Spleen (tissue), 7 donors: ENCODE results near the gene ADAMTSL3.

ENCODE experiments used
- CTCF ChIP-seq, 11 experiments: fragments of 200-600 bp in 7 of 11; fragments of 450-650 bp in 4 of 11; sonication (generic) in 4 of 11; IDR thresholded peaks in 8 of 11; conservative IDR thresholded peaks in 3 of 11; 1 replicate in 7 of 11; 2 replicates in 4 of 11; pipeline versions ENCODE4 v1.4.0 to v1.8.0; 2016 to 2021; ENCODE audit warnings: antibody characterized with exemption in 11 of 11, inconsistent platforms in 4 of 11, mild to moderate bottlenecking in 1 of 11
- POLR2A ChIP-seq, 3 donors: fragments of 450-650 bp; IDR thresholded peaks; one replicate each; pipeline ENCODE4 v1.5.1; 2017; ENCODE audit warnings: antibody characterized with exemption in 3 of 3, mild to moderate bottlenecking in 1 of 3
- POLR2AphosphoS5 ChIP-seq, 3 donors: sonication (generic); formaldehyde crosslinking; IDR thresholded peaks; one replicate each; pipeline ENCODE4 v1.5.1; 2017; ENCODE audit warnings: antibody characterized with exemption in 3 of 3
- donor health status: DM: no; HTN: no; CAD: no; lungs with moderate emphysema.
- donor health status: DM: no; HTN: no; CAD: no.
- donor health status: DM: no; HTN: no; CAD: no.

DNA sequence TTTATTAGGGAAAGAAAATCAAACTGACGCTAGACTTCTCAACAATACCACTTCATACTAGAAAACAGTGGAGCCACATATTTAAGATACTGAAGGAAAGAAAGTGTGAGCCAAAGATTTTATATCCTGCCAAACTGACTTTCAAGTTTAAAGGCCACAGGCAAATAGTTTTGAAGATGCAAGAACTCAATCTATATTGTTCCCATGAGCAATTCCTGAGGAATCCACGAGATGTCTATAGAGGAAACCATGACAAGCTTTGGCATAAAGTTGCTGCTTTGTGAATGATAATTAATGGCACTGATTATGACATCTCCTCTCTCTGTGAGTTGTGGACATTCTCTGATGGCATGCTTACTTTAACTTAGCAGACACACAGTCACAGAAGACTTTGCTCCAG, 305.6 kb downstream of the ADAMTSL3 start:
- TF ChIP-seq CTCF (IDR thresholded peaks at IDR 0.05 in 8 of 11, conservative IDR thresholded peaks at IDR 0.05 in 3 of 11) (no peak), POLR2A (IDR thresholded peaks at IDR 0.05) (no peak), POLR2AphosphoS5 (IDR thresholded peaks at IDR 0.05) (no peak)
